Stomach (tissue), 4 donors: ENCODE measurements around the gene PRR22.

Experiments
- EP300 ChIP-seq: sonication (generic); formaldehyde crosslinking; IDR thresholded peaks from one replicate; pipeline ENCODE4 v1.6.1; 2017; ENCODE audit warnings: antibody characterized with exemption
- POLR2A ChIP-seq, 4 donors: fragments of 450-650 bp; IDR thresholded peaks; one replicate each; pipeline ENCODE4 v1.6.1; 2016; ENCODE audit warnings: antibody characterized with exemption in 4 of 4, control low read depth in 2 of 4, mild to moderate bottlenecking in 1 of 4, moderate library complexity in 1 of 4
- POLR2AphosphoS5 ChIP-seq, 3 donors: sonication (generic); formaldehyde crosslinking; IDR thresholded peaks; one replicate each; pipeline ENCODE4 v1.6.1; 2016; ENCODE audit warnings: antibody characterized with exemption in 3 of 3
- TF ChIP-seq, protein P1 (sequence below), 7 experiments: fragments of 450-650 bp in 4 of 7; fragments of 200-600 bp in 3 of 7; sonication (generic) in 3 of 7; IDR thresholded peaks; one replicate each; pipeline ENCODE4 v1.5.1; 2016 to 2019; ENCODE audit warnings: antibody characterized with exemption in 7 of 7, control low read depth in 2 of 7, mild to moderate bottlenecking in 1 of 7

DNA sequence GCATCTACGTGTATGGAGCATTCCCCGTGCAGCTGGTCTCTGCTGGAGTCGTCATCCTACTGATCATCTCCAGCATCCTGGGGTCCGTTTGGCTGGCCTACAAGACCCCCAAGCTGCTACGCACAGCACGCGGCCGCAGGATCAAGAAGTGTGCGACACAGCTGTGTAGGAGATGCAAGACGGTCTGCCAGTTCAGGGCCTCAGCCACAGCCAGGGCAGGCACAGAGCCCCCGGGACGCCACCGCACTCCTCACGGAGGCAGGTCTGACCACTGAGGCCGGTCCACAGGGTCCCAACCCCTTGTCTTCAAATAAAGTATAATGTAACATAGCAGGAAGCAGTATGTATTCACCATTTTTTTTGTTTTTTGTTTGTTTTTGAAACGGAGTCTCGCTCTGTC is 6.1 kb downstream of the PRR22 start:
- TF ChIP-seq, protein P1, sequence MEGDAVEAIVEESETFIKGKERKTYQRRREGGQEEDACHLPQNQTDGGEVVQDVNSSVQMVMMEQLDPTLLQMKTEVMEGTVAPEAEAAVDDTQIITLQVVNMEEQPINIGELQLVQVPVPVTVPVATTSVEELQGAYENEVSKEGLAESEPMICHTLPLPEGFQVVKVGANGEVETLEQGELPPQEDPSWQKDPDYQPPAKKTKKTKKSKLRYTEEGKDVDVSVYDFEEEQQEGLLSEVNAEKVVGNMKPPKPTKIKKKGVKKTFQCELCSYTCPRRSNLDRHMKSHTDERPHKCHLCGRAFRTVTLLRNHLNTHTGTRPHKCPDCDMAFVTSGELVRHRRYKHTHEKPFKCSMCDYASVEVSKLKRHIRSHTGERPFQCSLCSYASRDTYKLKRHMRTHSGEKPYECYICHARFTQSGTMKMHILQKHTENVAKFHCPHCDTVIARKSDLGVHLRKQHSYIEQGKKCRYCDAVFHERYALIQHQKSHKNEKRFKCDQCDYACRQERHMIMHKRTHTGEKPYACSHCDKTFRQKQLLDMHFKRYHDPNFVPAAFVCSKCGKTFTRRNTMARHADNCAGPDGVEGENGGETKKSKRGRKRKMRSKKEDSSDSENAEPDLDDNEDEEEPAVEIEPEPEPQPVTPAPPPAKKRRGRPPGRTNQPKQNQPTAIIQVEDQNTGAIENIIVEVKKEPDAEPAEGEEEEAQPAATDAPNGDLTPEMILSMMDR (IDR thresholded peaks at IDR 0.05), result no peak
- TF ChIP-seq POLR2AphosphoS5 (IDR thresholded peaks at IDR 0.05) (no peak), POLR2A (IDR thresholded peaks at IDR 0.05) (no peak), EP300 (no peak)
